Smooth muscle cell (in vitro differentiated cells): ENCODE measurements around the gene EID1. TPM values are rescaled to one million over a fixed set of nuclear protein-coding genes. Genes with fewer than 3 reads are reported as not detected.

Source experiments
- DNase-seq: peaks from one replicate; lab custom pipeline; 2025; ENCODE audit not compliant: unreplicated experiment; lab: John Stamatoyannopoulos, UW
- H2AFZ ChIP-seq: fragments of 200-600 bp; sonication (generic); 2 replicates; pipeline ENCODE4 v1.6.0; 2016; ENCODE audit warnings: antibody characterized with exemption, low read depth, mild to moderate bottlenecking
- H3F3A ChIP-seq: fragments of 200-600 bp; sonication (generic); 2 replicates; pipeline ENCODE4 v1.6.0; 2017; ENCODE audit warnings: antibody characterized with exemption, low read depth
- H3K27ac ChIP-seq: fragments of 200-600 bp; sonication (generic); 2 replicates; pipeline ENCODE4 v1.5.1; 2016; ENCODE audit warnings: low read depth, mild to moderate bottlenecking
- H3K27me3 ChIP-seq: fragments of 200-600 bp; sonication (generic); 2 replicates; pipeline ENCODE4 v1.6.1; 2016; ENCODE audit warnings: low read depth, mild to moderate bottlenecking
- H3K36me3 ChIP-seq: fragments of 200-600 bp; sonication (generic); 2 replicates; pipeline ENCODE4 v1.5.1; 2016; ENCODE audit warnings: low read depth
- H3K4me1 ChIP-seq: fragments of 200-600 bp; sonication (generic); 2 replicates; pipeline ENCODE4 v1.5.1; 2016; ENCODE audit warnings: low read depth
- H3K4me2 ChIP-seq: fragments of 200-600 bp; sonication (generic); 2 replicates; pipeline ENCODE4 v1.6.0; 2016; ENCODE audit warnings: mild to moderate bottlenecking
- H3K4me3 ChIP-seq: fragments of 200-600 bp; sonication (generic); 2 replicates; pipeline ENCODE4 v1.5.1; 2016; ENCODE audit warnings: mild to moderate bottlenecking
- H3K79me2 ChIP-seq: fragments of 200-600 bp; sonication (generic); 2 replicates; pipeline ENCODE4 v1.6.0; 2016; ENCODE audit warnings: low read depth, mild to moderate bottlenecking
- H3K9ac ChIP-seq: fragments of 200-600 bp; sonication (generic); 2 replicates; pipeline ENCODE4 v1.6.0; 2016; ENCODE audit warnings: low read depth
- H3K9me3 ChIP-seq: fragments of 200-600 bp; sonication (generic); replicated peaks from 2 replicates; pipeline ENCODE4 v1.5.1; 2016; ENCODE audit warnings: low read depth
- H4K20me1 ChIP-seq: fragments of 200-600 bp; sonication (generic); 2 replicates; pipeline ENCODE4 v1.6.0; 2016; ENCODE audit warnings: low read depth
- WGBS: methylation state at CpG from one replicate; pipeline ENCODE4 v1.1.7; 2016; ENCODE audit warnings: low lambda C conversion rate; 5-methylcytosine and 5-hydroxymethylcytosine counted together
- polyA plus RNA-seq: library from polyadenylated mRNA; unstranded; fragments of >200 nt; fragmentation: Nextera tagmentation; extraction: Ambion mirVana; gene quantifications from 2 replicates; pipeline ENCODE4 v1.2.1, GENCODE V29; 2016
- total RNA-seq: library from RNA; depleted of rRNA; stranded (reverse); fragments of >200 nt; gene quantifications from 2 replicates; pipeline ENCODE4 v1.2.3, GENCODE V29; 2014
- TF ChIP-seq, protein P1 (sequence below): fragments of 200-600 bp; sonication (generic); IDR thresholded peaks from 2 replicates; pipeline ENCODE4 v1.5.1; 2017; ENCODE audit warnings: borderline replicate concordance, mild to moderate bottlenecking, antibody characterized with exemption; ENCODE audit not compliant: insufficient read depth, poor library complexity, severe bottlenecking

Gene EID1
- total and polyA plus RNA-seq, 2 experiments from 2014 or later, result 216 to 316 TPM

DNA sequence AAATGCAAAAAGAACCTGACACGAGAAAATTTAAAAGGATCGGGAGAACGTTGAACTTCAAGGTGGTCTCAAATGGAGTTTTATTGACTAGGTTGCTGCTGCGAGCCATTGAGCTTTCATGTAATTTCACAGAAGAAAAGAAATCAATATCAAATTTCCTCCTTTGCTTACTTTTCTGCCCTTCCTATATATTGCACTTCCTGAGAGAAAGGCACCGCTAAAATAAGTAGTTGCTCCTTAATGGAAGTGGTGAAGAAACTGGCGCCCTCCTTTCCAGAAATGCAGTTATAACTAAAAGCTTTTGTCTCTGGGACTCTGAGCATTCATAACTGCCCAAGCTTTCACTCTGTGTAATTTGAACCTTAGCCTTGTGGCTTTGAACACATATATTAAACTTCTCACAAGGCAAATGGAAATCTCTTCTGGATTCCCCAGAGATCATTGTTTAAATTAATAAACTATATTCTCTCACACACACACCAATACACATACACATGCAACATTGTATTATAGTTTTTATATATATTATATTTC, 13.4 kb downstream of the EID1 start:
- TF ChIP-seq, protein P1, sequence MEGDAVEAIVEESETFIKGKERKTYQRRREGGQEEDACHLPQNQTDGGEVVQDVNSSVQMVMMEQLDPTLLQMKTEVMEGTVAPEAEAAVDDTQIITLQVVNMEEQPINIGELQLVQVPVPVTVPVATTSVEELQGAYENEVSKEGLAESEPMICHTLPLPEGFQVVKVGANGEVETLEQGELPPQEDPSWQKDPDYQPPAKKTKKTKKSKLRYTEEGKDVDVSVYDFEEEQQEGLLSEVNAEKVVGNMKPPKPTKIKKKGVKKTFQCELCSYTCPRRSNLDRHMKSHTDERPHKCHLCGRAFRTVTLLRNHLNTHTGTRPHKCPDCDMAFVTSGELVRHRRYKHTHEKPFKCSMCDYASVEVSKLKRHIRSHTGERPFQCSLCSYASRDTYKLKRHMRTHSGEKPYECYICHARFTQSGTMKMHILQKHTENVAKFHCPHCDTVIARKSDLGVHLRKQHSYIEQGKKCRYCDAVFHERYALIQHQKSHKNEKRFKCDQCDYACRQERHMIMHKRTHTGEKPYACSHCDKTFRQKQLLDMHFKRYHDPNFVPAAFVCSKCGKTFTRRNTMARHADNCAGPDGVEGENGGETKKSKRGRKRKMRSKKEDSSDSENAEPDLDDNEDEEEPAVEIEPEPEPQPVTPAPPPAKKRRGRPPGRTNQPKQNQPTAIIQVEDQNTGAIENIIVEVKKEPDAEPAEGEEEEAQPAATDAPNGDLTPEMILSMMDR, result no peak
- H3K4me2 ChIP-seq, result no peak overlapping the region
- no peak for DNase-seq
- no peak overlapping the region for H3K4me3 ChIP-seq
- no peak overlapping the region for H2AFZ ChIP-seq
- H4K20me1 ChIP-seq, result no peaks in the 10 kb centered on the region
- H3K9me3 ChIP-seq, result no peaks in the 10 kb centered on the region
- H3K27me3 ChIP-seq, result no peaks in the 10 kb centered on the region
- H3K36me3 ChIP-seq, result no peaks in the 10 kb centered on the region
- H3K4me1 ChIP-seq, result no peaks in the 10 kb centered on the region
- no peaks in the 10 kb centered on the region for H3F3A ChIP-seq
- H3K27ac ChIP-seq, result no peak overlapping the region
- no peaks in the 10 kb centered on the region for H3K79me2 ChIP-seq
- H3K9ac ChIP-seq, result no peak overlapping the region
- 90% methylated on average over 6 of the region's 6 CpGs for WGBS

DNA sequence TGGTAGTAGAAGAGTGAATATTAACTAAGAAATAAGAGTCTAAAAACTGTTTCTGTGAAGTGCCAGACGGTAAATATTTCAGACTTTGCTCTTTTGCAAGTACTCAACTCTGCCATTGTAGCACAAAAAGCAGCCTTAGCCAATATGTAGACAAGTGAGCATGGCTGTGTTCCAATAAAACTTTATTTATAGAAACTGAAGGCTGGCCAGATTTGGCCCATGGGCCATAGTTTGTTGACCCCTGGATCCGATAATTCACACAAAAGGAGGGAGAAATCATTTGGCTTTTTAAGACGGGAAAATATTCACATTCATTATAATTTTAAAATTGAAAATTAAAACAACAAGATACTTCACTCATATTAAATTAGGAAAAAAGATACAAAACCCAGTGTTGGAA, 15.4 kb downstream of the EID1 start:
- WGBS, result 93% methylated on average over 3 of the region's 3 CpGs
- Histone ChIP-seq H3K4me2 (no peak overlapping the region), H3K4me1 (peaks cover 17% of the 10 kb centered on the region), H3K36me3 (no peaks in the 10 kb centered on the region), H3K9ac (no peak overlapping the region), H3K27me3 (no peaks in the 10 kb centered on the region), H3K9me3 (no peaks in the 10 kb centered on the region), H3K27ac (no peak overlapping the region), H4K20me1 (no peaks in the 10 kb centered on the region), H3F3A (no peaks in the 10 kb centered on the region), H2AFZ (no peak overlapping the region), H3K4me3 (no peak overlapping the region), H3K79me2 (no peaks in the 10 kb centered on the region)
- no peak for DNase-seq
- TF ChIP-seq, protein P1, result no peak

DNA sequence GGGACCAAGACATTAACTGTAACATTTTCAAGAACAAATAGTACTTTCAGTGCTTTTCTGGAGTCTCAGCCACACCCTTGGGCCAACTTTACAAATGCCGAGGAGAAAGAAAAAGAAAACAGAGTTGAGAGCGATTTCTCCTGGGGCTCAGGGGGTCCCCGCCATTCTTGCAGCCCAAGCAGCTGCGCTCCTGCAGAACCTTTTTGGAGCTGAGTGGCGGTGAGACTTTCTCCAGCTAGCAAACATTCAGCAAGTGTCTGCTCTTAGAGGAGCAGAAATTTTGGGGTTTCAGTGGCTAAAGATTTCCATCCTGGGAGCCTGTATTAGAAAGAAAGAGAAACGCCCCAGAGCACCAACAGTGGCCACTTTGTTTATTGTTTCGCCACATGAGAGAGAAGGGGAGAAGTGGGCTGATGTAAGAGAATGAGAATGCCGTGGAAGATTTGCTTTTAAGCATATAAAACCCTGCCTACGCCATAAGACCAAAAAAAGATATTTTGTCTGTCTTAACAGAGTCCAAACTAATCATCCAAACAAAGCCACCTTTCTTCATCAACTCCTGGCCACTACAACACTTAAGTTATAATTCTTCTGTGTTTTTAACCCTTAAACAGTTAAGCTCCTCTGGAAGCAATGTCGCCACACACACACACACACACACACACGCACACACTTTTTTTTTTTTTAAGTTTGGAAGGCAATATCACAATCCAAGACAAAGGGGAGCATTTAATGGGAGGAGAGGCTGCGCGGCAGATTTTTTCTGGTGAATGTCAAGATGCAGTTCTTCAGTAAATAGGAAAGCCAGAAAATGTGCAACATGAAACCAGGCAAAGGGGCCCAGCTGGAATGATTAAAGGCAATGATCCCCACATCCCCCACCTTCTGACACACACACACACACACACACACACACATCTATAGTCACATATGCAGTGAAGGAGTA, 19.2 kb downstream of the EID1 start:
- Histone ChIP-seq H3K4me2 (peak overlapping the region; percentile 71), H3K9ac (no peak overlapping the region), H3K4me3 (peak overlapping the region; percentile 21), H3F3A (no peaks in the 10 kb centered on the region), H2AFZ (peak overlapping the region; percentile 59), H3K79me2 (no peaks in the 10 kb centered on the region), H3K9me3 (no peaks in the 10 kb centered on the region), H3K4me1 (peaks cover 17% of the 10 kb centered on the region), H3K27ac (peak overlapping the region; percentile 43), H4K20me1 (no peaks in the 10 kb centered on the region), H3K36me3 (no peaks in the 10 kb centered on the region), H3K27me3 (no peaks in the 10 kb centered on the region)
- TF ChIP-seq, protein P1, result no peak
- DNase-seq, result no peak
- WGBS, result 51% methylated on average over 13 of the region's 13 CpGs
